PC-3 (cell line): ENCODE measurements around the gene GPC5.

Source experiments
- EZH2 ChIP-seq: fragments of 300-600 bp; sonication (generic); IDR thresholded peaks from one replicate; pipeline ENCODE4 v1.6.1; 2017; ENCODE audit warnings: antibody characterized with exemption, mild to moderate bottlenecking, low read length; ENCODE audit not compliant: unreplicated experiment
- EZH2phosphoT487 ChIP-seq: fragments of 300-600 bp; sonication (generic); IDR thresholded peaks from 2 replicates; pipeline ENCODE4 v1.6.1; 2018; ENCODE audit warnings: mild to moderate bottlenecking, antibody characterized with exemption, low read length, borderline replicate concordance
- TF ChIP-seq, protein P1 (sequence below): fragments of 300-600 bp; sonication (generic); conservative IDR thresholded peaks from 2 replicates; pipeline ENCODE4 v1.5.1; 2017; ENCODE audit warnings: antibody characterized with exemption, low read depth, mild to moderate bottlenecking, low read length

- TF ChIP-seq, protein P1, sequence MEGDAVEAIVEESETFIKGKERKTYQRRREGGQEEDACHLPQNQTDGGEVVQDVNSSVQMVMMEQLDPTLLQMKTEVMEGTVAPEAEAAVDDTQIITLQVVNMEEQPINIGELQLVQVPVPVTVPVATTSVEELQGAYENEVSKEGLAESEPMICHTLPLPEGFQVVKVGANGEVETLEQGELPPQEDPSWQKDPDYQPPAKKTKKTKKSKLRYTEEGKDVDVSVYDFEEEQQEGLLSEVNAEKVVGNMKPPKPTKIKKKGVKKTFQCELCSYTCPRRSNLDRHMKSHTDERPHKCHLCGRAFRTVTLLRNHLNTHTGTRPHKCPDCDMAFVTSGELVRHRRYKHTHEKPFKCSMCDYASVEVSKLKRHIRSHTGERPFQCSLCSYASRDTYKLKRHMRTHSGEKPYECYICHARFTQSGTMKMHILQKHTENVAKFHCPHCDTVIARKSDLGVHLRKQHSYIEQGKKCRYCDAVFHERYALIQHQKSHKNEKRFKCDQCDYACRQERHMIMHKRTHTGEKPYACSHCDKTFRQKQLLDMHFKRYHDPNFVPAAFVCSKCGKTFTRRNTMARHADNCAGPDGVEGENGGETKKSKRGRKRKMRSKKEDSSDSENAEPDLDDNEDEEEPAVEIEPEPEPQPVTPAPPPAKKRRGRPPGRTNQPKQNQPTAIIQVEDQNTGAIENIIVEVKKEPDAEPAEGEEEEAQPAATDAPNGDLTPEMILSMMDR = no peak
- TF ChIP-seq EZH2 (no peak), EZH2phosphoT487 (no peak)
Observed at GRCh38 chr13:91701975-91702374, 303.6 kb downstream of the GPC5 start.
